Astrocyte of the spinal cord (primary cell): ENCODE results near the gene COPE.
"Not testable (repeated sequence)": the region's sequence is repeated elsewhere in the genome, so short reads cannot be mapped to it uniquely, and the experiment has no call there.

Experiments
- DNase-seq: peaks from one replicate; pipeline ENCODE4 v3.0.0; 2011; ENCODE audit warnings: low read depth, low spot score
- H3K4me3 ChIP-seq: 2 replicates; pipeline ENCODE4 v1.5.1; 2011; ENCODE audit warnings: low read depth, mild to moderate bottlenecking, low read length, moderate library complexity
- in situ Hi-C: cut with HindIII; loops from 2 replicates; pipeline ENCODE4 v1.10.0; 2017; ENCODE audit warnings: low sequenced_read_pairs
- TF ChIP-seq, protein P1 (sequence below): IDR thresholded peaks from 2 replicates; pipeline ENCODE4 v1.5.1; 2012; ENCODE audit warnings: low read depth, mild to moderate bottlenecking, low read length, inconsistent platforms

The COPE gene

DNA sequence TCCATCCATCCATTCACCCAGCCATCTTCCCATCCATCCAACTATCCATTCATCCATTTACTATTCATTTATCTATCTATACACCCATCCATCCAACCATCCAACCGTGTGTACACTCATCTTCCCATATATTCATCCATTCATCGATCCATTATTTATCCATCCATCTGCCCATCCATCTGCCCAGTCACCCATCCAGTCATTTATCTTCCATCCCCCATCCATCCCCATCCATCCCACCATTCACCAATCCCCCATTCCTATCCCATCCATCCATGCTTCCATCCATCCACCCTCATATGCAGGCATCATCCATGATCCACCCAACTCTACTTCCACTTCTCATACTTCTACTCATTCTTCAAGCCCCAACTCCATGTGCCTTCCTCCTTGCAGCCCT is 35.9 kb upstream of the COPE start:
- H3K4me3 ChIP-seq, result no peak overlapping the region
- no peak for DNase-seq
- TF ChIP-seq, protein P1, sequence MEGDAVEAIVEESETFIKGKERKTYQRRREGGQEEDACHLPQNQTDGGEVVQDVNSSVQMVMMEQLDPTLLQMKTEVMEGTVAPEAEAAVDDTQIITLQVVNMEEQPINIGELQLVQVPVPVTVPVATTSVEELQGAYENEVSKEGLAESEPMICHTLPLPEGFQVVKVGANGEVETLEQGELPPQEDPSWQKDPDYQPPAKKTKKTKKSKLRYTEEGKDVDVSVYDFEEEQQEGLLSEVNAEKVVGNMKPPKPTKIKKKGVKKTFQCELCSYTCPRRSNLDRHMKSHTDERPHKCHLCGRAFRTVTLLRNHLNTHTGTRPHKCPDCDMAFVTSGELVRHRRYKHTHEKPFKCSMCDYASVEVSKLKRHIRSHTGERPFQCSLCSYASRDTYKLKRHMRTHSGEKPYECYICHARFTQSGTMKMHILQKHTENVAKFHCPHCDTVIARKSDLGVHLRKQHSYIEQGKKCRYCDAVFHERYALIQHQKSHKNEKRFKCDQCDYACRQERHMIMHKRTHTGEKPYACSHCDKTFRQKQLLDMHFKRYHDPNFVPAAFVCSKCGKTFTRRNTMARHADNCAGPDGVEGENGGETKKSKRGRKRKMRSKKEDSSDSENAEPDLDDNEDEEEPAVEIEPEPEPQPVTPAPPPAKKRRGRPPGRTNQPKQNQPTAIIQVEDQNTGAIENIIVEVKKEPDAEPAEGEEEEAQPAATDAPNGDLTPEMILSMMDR, result no peak
- in situ Hi-C loops, result no loop called here

DNA sequence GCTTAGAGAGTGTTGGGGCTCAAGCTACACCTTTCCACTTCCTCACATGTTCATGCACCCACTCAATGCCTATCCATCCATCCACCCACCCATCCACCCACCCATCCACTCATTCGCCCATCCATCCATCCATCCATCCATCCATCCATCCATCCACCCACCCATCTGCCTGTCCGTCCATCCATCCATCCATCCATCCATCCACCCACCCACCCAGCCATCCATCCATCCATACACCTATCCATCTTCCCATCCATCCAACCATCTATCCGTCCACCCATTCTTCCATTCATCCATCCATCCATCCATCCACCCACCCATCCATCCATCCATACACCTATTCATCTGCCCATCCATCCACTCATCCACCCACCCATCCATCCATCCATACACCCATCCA is 34.9 kb upstream of the COPE start:
- in situ Hi-C loops, result no loop called here
- TF ChIP-seq, protein P1, result no peak
- no peak overlapping the region for H3K4me3 ChIP-seq
- no peak for DNase-seq

DNA sequence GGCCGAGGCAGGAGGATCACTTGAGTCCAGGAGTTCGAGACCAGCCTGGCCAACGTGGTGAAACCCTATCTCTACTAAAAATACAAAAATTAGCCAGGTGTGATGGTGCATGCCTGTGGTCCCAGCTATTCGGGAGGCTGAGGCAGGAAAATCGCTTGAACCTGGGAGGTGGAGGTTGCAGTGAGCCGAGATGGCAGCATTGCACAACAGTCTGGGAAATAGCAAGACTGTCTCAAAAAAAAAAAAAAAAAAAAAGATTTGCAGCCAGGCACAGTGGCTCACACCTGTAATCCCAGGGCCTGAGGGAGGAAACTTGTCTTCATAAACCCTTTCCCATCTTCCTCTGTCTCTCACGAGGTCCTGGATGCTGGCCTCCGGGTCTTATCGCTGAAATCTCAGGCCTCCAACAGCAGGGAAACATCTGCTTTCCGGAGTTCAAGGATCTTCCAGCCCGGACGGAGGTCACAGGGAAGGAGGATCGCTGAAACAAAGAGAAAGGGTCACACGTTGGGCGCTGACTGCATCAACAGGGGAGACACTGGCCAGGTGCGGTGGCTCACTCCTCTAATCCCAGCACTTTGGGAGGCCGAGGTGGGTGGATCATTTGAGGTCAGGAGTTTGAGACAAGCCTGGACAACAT is 33.3 kb upstream of the COPE start:
- in situ Hi-C loops, DNase-seq, H3K4me3 ChIP-seq: not testable (repeated sequence)

DNA sequence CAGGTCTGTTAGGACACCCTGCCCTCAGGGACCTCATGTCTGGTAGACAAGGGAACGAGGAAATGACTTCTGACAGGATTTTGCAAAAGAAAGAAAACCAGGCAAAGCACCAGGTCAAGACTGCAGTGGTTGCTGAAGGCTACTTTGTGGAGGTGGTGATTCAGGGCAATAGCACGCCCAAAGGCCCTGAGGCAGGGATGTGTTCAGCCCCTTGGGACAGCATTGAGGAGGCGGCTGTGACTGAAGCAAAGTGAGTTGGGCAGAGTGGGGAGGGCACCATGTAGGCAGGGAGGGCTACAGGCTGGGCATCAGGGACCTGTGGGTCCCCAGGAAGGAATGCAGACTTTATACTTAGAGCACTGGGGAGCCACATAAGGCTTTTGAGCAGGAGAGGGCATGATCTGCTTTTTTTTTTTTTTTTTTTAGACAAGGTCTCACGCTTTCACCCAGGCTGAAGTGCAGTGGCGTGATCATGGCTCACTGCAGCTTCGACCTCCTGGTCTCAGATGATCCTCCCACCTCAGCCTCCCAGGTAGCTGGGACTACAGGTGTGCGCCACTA is 32.6 kb upstream of the COPE start:
- DNase-seq, result no peak
- in situ Hi-C loops, result no loop called here
- TF ChIP-seq, protein P1, result no peak
- H3K4me3 ChIP-seq, result no peak overlapping the region

DNA sequence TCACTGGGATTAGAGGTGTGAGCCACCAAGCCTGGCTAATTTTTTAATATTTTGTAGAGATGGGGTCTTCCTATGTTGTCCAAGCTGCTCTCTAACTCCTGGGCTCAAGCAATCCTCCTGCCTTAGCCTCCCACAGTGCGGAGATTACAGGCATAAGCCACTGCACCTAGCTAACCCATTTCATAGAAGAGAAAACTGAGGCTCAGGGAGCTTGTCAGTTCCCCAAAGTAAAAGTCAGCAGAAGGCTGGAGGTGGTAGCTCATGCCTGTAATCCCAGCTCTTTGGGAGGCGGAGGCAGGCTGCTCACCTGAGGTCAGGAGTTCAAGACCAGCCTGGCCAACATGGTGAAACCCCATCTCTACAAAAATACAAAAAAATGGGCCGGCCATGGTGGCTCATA is 30.7 kb upstream of the COPE start:
- H3K4me3 ChIP-seq, result no peak overlapping the region
- DNase-seq, result no peak
- in situ Hi-C loops, result no loop called here
- TF ChIP-seq, protein P1, result no peak

DNA sequence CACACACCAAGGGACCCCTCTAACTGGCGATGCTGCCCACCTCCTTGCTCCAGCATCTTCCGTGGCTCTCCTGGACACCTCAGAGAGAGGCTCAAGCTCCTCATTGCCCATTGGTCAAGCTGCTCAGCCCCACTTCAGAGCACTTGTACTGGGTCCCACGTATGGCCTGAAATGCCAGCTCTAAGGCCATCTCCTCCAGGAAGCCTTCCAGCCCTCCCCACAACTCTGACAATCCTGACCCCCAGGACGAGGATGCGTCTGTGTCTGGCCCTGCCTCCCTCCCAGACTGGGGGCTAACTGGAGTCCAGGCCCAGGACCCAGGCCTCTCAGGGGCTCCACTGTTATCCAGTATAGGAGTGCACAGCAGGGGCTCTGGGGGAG is 29.8 kb upstream of the COPE start:
- TF ChIP-seq, protein P1, result no peak
- H3K4me3 ChIP-seq, result no peak overlapping the region
- DNase-seq, result no peak
- in situ Hi-C loops, result no loop called here

DNA sequence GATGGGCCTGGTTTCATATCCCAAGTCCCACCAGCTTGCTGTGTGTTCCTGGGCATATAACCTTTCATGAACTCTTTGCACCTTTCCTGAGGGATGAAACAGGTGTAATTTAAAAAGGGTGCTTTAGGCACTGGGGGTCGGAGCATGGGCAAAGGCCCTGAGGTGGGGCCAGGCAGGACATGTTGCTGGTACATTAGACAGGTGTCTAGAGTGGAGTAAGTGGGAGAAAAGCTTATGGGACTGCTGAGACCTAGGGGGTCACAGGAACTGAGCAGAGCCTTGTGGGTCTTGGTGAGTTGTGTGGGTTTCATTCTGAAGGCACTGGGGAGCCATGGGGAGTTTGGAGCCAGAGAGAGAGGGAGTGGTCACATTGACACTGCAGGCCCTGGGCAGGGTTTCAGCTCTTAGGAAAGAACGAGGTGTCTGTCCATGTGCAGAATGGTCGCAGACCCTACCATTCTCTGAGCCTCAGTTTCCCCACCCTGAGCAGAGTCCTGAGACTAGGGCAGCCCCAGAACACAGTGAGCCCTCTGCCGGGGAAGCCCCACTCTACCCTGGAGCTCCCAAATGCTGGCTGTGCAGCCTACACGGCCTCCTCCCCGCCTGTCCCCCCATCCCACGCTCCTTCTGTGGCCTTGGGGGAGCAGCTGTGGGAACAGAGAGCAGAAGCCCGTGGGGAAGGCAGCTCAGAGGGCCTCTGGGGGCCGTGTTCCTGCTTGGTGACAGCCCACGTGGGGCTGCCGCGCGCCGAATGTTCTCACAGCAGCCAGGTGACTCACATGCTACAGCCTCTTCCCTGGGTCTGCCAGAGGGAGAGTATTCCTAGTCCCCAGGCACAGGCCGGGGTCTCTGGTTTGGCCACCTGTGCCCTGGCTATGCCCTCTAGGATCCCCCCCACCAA is 29.1 kb upstream of the COPE start:
- TF ChIP-seq, protein P1, result no peak
- in situ Hi-C loops, result no loop called here
- H3K4me3 ChIP-seq, result no peak overlapping the region
- no peak for DNase-seq
